Measurements from ENCODE around the gene DCDC2B.

DCDC2B gene

GRCh38 chr1:32195531-32195930 is 13.4 kb upstream of the DCDC2B start:
- Histone ChIP-seq H3K27ac (replicated peaks; ENCODE audit: low read length) (no peak overlapping the region), H3K4me2 (ENCODE audit: insufficient read depth, low read length, poor library complexity, severe bottlenecking) (no peak overlapping the region), H3K4me1 (ENCODE audit: control insufficient read depth in 2 of 2, insufficient read depth in 1 of 2, low read depth in 1 of 2, low read length in 2 of 2) (peaks cover 16 to 17% of the 10 kb centered on the region in 2 donors), H3K23ac (ENCODE audit: low read depth, low read length, poor library complexity) (no peak overlapping the region), H3K9ac (ENCODE audit: low read depth, low read length, poor library complexity) (no peak overlapping the region), H3K4me3 (ENCODE audit: low read length in 2 of 2) (no peak overlapping the region), H4K8ac (ENCODE audit: low read depth, low read length) (no peak overlapping the region), H3K4ac (ENCODE audit: low read length) (no peak overlapping the region), H3K18ac (ENCODE audit: low read length) (no peak overlapping the region), H2AFZ (ENCODE audit: low read length) (no peak overlapping the region), H2BK120ac (ENCODE audit: low read depth, low read length) (no peak overlapping the region), H2BK12ac (ENCODE audit: low read length) (no peak overlapping the region), H3K36me3 (replicated peaks in 1 of 2; ENCODE audit: control insufficient read depth in 2 of 2, insufficient read depth in 2 of 2, low read length in 2 of 2) (peaks cover 61 to 82% of the 10 kb centered on the region in 2 donors), H3K79me1 (ENCODE audit: low read depth, low read length) (no peaks in the 10 kb centered on the region), H3K27me3 (ENCODE audit: control insufficient read depth in 3 of 3, insufficient read depth in 3 of 3, low read depth in 1 of 3, low read length in 3 of 3) (no peaks in the 10 kb centered on the region), H2AK5ac (ENCODE audit: low read depth, low read length) (no peak overlapping the region), H3K9me3 (replicated peaks in 1 of 2; ENCODE audit: control insufficient read depth in 2 of 2, insufficient read depth in 1 of 2, low read depth in 1 of 2, low read length in 2 of 2) (no peaks in the 10 kb centered on the region), H4K91ac (ENCODE audit: low read depth, low read length, poor library complexity) (no peak overlapping the region), H2BK15ac (ENCODE audit: low read length) (no peak overlapping the region), H2BK5ac (ENCODE audit: low read length) (no peak overlapping the region), H3K14ac (ENCODE audit: low read length) (no peak overlapping the region)
- no CpG with 5 or more reads among the region's 3 CpGs for WGBS, 2 donors (ENCODE audit: extremely low coverage in 2 of 2, insufficient read length in 2 of 2, insufficient replicate concordance in 1 of 2)
- DNase-seq (ENCODE audit: low spot score): no peak

- Histone ChIP-seq H4K8ac (ENCODE audit: low read depth, low read length) (no peak overlapping the region), H3K9ac (ENCODE audit: low read depth, low read length, poor library complexity) (no peak overlapping the region), H3K36me3 (replicated peaks in 1 of 2; ENCODE audit: control insufficient read depth in 2 of 2, insufficient read depth in 2 of 2, low read length in 2 of 2) (peaks cover 58 to 76% of the 10 kb centered on the region in 2 donors), H3K27ac (replicated peaks; ENCODE audit: low read length) (no peak overlapping the region), H2BK15ac (ENCODE audit: low read length) (no peak overlapping the region), H2BK5ac (ENCODE audit: low read length) (no peak overlapping the region), H3K79me1 (ENCODE audit: low read depth, low read length) (no peaks in the 10 kb centered on the region), H3K4me2 (ENCODE audit: insufficient read depth, low read length, poor library complexity, severe bottlenecking) (no peak overlapping the region), H3K23ac (ENCODE audit: low read depth, low read length, poor library complexity) (no peak overlapping the region), H2AFZ (ENCODE audit: low read length) (no peak overlapping the region), H2BK12ac (ENCODE audit: low read length) (no peak overlapping the region), H2AK5ac (ENCODE audit: low read depth, low read length) (no peak overlapping the region), H3K4me1 (ENCODE audit: control insufficient read depth in 2 of 2, insufficient read depth in 1 of 2, low read depth in 1 of 2, low read length in 2 of 2) (peaks cover 16 to 19% of the 10 kb centered on the region in 2 donors), H3K9me3 (replicated peaks in 1 of 2; ENCODE audit: control insufficient read depth in 2 of 2, insufficient read depth in 1 of 2, low read depth in 1 of 2, low read length in 2 of 2) (no peaks in the 10 kb centered on the region), H3K18ac (ENCODE audit: low read length) (no peak overlapping the region), H3K4me3 (ENCODE audit: low read length in 2 of 2) (no peak overlapping the region), H4K91ac (ENCODE audit: low read depth, low read length, poor library complexity) (no peak overlapping the region), H3K14ac (ENCODE audit: low read length) (no peak overlapping the region), H2BK120ac (ENCODE audit: low read depth, low read length) (no peak overlapping the region), H3K4ac (ENCODE audit: low read length) (no peak overlapping the region), H3K27me3 (ENCODE audit: control insufficient read depth in 3 of 3, insufficient read depth in 3 of 3, low read depth in 1 of 3, low read length in 3 of 3) (no peaks in the 10 kb centered on the region)
- no peak for DNase-seq (ENCODE audit: low spot score)
Observed at GRCh38 chr1:32195972-32196823, 12.7 kb upstream of the DCDC2B start.

- no CpG with 5 or more reads among the region's 1 CpG for WGBS, 2 donors (ENCODE audit: extremely low coverage in 2 of 2, insufficient read length in 2 of 2, insufficient replicate concordance in 1 of 2)
- H3K27me3 ChIP-seq (ENCODE audit: control insufficient read depth in 3 of 3, insufficient read depth in 3 of 3, low read depth in 1 of 3, low read length in 3 of 3): no peaks in the 10 kb centered on the region
- no peak overlapping the region for H2BK120ac ChIP-seq (ENCODE audit: low read depth, low read length)
- no peaks in the 10 kb centered on the region for H3K79me1 ChIP-seq (ENCODE audit: low read depth, low read length)
- H3K18ac ChIP-seq (ENCODE audit: low read length): no peak overlapping the region
- H3K4ac ChIP-seq (ENCODE audit: low read length): no peak overlapping the region
- no peak overlapping the region for H2AFZ ChIP-seq (ENCODE audit: low read length)
- no peak overlapping the region for H4K91ac ChIP-seq (ENCODE audit: low read depth, low read length, poor library complexity)
- peaks cover 49 to 67% of the 10 kb centered on the region in 2 donors for H3K36me3 ChIP-seq (replicated peaks in 1 of 2; ENCODE audit: control insufficient read depth in 2 of 2, insufficient read depth in 2 of 2, low read length in 2 of 2)
- no peak for DNase-seq (ENCODE audit: low spot score)
- H3K9ac ChIP-seq (ENCODE audit: low read depth, low read length, poor library complexity): no peak overlapping the region
- no peak overlapping the region for H4K8ac ChIP-seq (ENCODE audit: low read depth, low read length)
- no peak overlapping the region for H3K27ac ChIP-seq (replicated peaks; ENCODE audit: low read length)
- H2BK12ac ChIP-seq (ENCODE audit: low read length): no peak overlapping the region
- peaks cover 20 to 23% of the 10 kb centered on the region in 2 donors for H3K4me1 ChIP-seq (ENCODE audit: control insufficient read depth in 2 of 2, insufficient read depth in 1 of 2, low read depth in 1 of 2, low read length in 2 of 2)
- no peak overlapping the region for H3K23ac ChIP-seq (ENCODE audit: low read depth, low read length, poor library complexity)
- H2AK5ac ChIP-seq (ENCODE audit: low read depth, low read length): no peak overlapping the region
- no peaks in the 10 kb centered on the region for H3K9me3 ChIP-seq (replicated peaks in 1 of 2; ENCODE audit: control insufficient read depth in 2 of 2, insufficient read depth in 1 of 2, low read depth in 1 of 2, low read length in 2 of 2)
- no peak overlapping the region for H3K14ac ChIP-seq (ENCODE audit: low read length)
- H3K4me3 ChIP-seq (ENCODE audit: low read length in 2 of 2): no peak overlapping the region
- H3K4me2 ChIP-seq (ENCODE audit: insufficient read depth, low read length, poor library complexity, severe bottlenecking): no peak overlapping the region
- no peak overlapping the region for H2BK5ac ChIP-seq (ENCODE audit: low read length)
- no peak overlapping the region for H2BK15ac ChIP-seq (ENCODE audit: low read length)
Observed at GRCh38 chr1:32197074-32197473, 11.8 kb upstream of the DCDC2B start.

- H3K27ac ChIP-seq (replicated peaks; ENCODE audit: low read length): no peak overlapping the region
- DNase-seq (ENCODE audit: low spot score): no peak
Observed at GRCh38 chr1:32197837-32198236, 11.1 kb upstream of the DCDC2B start.

More at GRCh38 chr1:32197837-32198236, 11.1 kb upstream of the DCDC2B start:
- Histone ChIP-seq H3K4me1 (ENCODE audit: control insufficient read depth in 2 of 2, insufficient read depth in 1 of 2, low read depth in 1 of 2, low read length in 2 of 2) (peaks cover 20 to 23% of the 10 kb centered on the region in 2 donors), H3K4me2 (ENCODE audit: insufficient read depth, low read length, poor library complexity, severe bottlenecking) (no peak overlapping the region), H3K23ac (ENCODE audit: low read depth, low read length, poor library complexity) (no peak overlapping the region), H2AK5ac (ENCODE audit: low read depth, low read length) (no peak overlapping the region), H2BK15ac (ENCODE audit: low read length) (no peak overlapping the region), H3K4me3 (ENCODE audit: low read length in 2 of 2) (no peak overlapping the region), H2AFZ (ENCODE audit: low read length) (no peak overlapping the region), H3K14ac (ENCODE audit: low read length) (peak overlapping the region; percentile 57), H3K36me3 (replicated peaks in 1 of 2; ENCODE audit: control insufficient read depth in 2 of 2, insufficient read depth in 2 of 2, low read length in 2 of 2) (peaks cover 43 to 60% of the 10 kb centered on the region in 2 donors), H3K27me3 (ENCODE audit: control insufficient read depth in 3 of 3, insufficient read depth in 3 of 3, low read depth in 1 of 3, low read length in 3 of 3) (no peaks in the 10 kb centered on the region), H2BK120ac (ENCODE audit: low read depth, low read length) (no peak overlapping the region), H2BK5ac (ENCODE audit: low read length) (no peak overlapping the region), H2BK12ac (ENCODE audit: low read length) (no peak overlapping the region), H3K79me1 (ENCODE audit: low read depth, low read length) (no peaks in the 10 kb centered on the region), H3K9me3 (replicated peaks in 1 of 2; ENCODE audit: control insufficient read depth in 2 of 2, insufficient read depth in 1 of 2, low read depth in 1 of 2, low read length in 2 of 2) (no peaks in the 10 kb centered on the region), H3K9ac (ENCODE audit: low read depth, low read length, poor library complexity) (no peak overlapping the region), H4K8ac (ENCODE audit: low read depth, low read length) (no peak overlapping the region), H4K91ac (ENCODE audit: low read depth, low read length, poor library complexity) (no peak overlapping the region), H3K4ac (ENCODE audit: low read length) (no peak overlapping the region), H3K18ac (ENCODE audit: low read length) (no peak overlapping the region)
- no CpG with 5 or more reads among the region's 6 CpGs for WGBS, 2 donors (ENCODE audit: extremely low coverage in 2 of 2, insufficient read length in 2 of 2, insufficient replicate concordance in 1 of 2)

All from neuronal stem cell (in vitro differentiated cells).